Right atrium auricular region (tissue), 2 donors: ENCODE measurements around the gene PARG. TPM values are rescaled to one million over a fixed set of nuclear protein-coding genes. Genes with fewer than 3 reads are reported as not detected.
"Not testable (repeated sequence)": the region's sequence is repeated elsewhere in the genome, so short reads cannot be mapped to it uniquely, and the experiment has no call there.

ENCODE experiments used
- DNase-seq: peaks from one replicate; pipeline ENCODE4 v3.0.0-alpha.2; 2019; ENCODE audit warnings: low spot score
- H3K27ac ChIP-seq, 2 donors: fragments of 200-600 bp; sonication (generic); 1 replicate in 1 of 2; 2 replicates in 1 of 2; pipeline ENCODE4 v1.5.1; 2016 to 2019
- H3K27me3 ChIP-seq, 2 donors: fragments of 200-600 bp; sonication (generic); one replicate each; pipeline versions ENCODE4 v1.5.1 to v1.6.0; 2017 to 2019
- H3K36me3 ChIP-seq: fragments of 200-600 bp; sonication (generic); one replicate; pipeline ENCODE4 v1.5.1; 2016
- H3K4me1 ChIP-seq, 2 donors: fragments of 200-600 bp; sonication (generic); one replicate each; pipeline versions ENCODE4 v1.5.1 to v1.6.0; 2017 to 2019
- H3K4me3 ChIP-seq, 2 donors: fragments of 200-600 bp; sonication (generic); 1 replicate in 1 of 2; 2 replicates in 1 of 2; pipeline ENCODE4 v1.5.1; 2017 to 2019; ENCODE audit warnings: mild to moderate bottlenecking in 1 of 2, moderate library complexity in 1 of 2
- H3K9me3 ChIP-seq, 2 donors: fragments of 200-600 bp; sonication (generic); one replicate each; pipeline ENCODE4 v1.5.1; 2019
- total RNA-seq, 2 donors: library from RNA; depleted of rRNA; stranded (reverse); fragments of >200 nt; gene quantifications; one replicate each; pipeline ENCODE4 v1.1.0, GENCODE V29; 2016

The PARG gene
- total RNA-seq, 2 donors from 2014 or later: 16.0 to 19.5 TPM

DNA sequence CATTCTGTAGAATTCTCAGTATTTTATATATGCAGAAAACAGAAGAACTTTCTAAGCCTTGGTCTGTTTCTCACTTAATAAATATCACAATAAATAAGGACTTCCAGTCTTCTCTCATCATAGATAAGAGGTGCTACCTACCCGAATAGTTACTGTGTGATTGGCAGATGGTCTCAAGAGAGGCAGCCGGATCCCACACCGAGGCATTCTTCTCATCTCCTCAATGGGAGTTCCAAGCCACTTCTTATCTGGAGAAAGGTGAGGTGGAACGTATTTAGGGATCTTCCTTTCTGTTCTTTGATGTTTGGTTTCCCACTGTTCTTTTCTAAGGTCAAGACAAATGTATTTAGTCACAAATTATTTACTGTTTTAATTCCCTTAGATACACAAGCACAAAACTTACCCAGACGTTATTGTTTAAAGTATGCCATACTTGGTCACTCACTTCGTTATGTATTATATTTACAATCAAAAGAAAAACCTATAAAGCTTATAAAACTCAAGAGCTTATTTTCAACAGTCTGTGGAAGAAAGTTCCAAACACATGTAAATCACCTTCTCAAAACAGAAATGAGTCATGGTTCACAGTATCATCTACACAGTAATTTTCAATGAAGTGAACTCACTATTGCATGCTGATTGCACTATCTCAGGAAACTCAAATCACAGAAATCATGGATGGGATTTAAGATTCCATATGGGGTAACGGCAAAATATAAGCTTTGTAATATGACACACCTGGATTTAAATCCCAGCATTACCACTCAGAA is 9.7 kb downstream of the PARG start:
- not testable (repeated sequence) for H3K36me3 ChIP-seq, H3K4me1 ChIP-seq, DNase-seq, H3K4me3 ChIP-seq, H3K27me3 ChIP-seq, H3K9me3 ChIP-seq, H3K27ac ChIP-seq

DNA sequence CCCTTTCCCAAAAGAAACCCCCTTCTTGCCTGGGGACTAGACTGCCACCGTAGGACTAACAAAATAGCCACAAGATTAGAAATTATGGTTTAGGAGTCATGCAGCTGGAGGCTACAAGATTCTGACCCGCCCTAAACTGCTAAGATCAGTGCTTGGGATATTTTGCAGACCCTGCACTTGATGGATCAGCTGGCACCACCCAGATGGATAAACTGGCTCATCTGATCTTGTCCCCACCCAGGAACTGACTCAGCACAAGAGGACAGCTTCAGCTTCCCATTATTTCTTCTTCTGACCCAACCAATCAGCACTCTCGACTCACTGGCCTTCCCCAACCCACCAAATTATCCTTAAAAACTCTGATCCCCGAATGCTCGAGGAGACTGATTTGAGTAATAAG is 10.6 kb downstream of the PARG start:
- not testable (repeated sequence) for H3K9me3 ChIP-seq, DNase-seq, H3K27ac ChIP-seq, H3K4me1 ChIP-seq, H3K4me3 ChIP-seq, H3K36me3 ChIP-seq, H3K27me3 ChIP-seq

DNA sequence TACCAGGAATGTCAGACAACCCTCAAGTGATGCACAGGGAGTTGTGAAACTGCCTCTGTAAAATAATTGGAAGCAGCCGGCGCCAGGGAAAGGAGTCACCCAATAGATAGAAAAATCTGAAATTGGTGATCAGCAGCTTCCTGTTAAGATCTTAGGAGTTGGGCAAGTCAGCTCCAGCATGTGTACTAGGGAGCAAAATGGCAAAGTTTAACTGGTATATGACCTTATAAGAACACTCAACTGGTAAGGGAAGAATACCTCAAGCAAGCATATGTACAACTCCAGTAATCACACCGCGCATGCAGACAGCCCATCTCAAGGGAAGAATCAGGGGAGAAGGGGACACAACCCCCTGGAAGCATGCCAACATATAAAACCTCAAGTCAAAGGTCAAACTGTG is 18.3 kb downstream of the PARG start:
- H3K4me1 ChIP-seq, H3K9me3 ChIP-seq, H3K4me3 ChIP-seq, H3K27me3 ChIP-seq, DNase-seq, H3K27ac ChIP-seq, H3K36me3 ChIP-seq: not testable (repeated sequence)

DNA sequence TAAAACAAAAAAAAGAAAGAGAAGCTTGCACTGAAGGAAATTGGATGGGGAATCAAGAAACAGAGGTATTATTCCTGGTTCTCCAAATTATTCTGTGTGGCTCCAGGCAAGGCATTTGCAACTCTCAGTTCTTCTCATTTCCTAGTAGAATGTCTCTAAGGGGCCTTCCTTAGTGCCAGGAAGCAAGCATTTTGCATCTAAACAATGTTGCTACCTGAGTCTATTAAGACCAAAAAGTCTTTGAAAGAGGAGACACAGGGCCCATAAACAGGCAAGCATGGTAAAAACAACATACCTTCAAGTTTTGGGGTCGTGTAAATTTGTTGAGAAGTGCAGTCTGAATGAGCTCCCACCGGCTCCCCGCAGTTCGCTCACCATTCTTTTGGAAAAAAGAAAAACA is 19.8 kb downstream of the PARG start:
- H3K36me3 ChIP-seq, H3K27me3 ChIP-seq, H3K4me3 ChIP-seq, H3K27ac ChIP-seq, H3K9me3 ChIP-seq, H3K4me1 ChIP-seq, DNase-seq: not testable (repeated sequence)

DNA sequence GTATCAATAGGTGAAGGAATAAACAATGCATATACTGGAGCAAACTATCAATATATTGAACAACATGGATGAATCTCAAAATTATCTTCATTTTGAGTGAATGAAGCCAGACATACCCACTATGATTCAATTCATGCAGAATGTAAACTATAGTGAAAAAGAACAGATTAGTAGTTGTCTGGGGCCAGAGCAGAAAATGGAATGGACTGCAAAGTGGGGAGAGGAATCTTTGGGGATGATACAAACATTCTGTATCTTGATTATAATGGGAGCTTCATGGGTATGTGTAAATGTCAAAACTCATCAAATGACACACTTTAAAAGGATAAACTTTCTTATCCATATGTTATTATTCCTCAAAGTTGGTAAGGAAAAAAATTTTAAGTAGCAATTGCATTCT is 23.9 kb downstream of the PARG start:
- not testable (repeated sequence) for H3K27me3 ChIP-seq, H3K36me3 ChIP-seq, DNase-seq

DNA sequence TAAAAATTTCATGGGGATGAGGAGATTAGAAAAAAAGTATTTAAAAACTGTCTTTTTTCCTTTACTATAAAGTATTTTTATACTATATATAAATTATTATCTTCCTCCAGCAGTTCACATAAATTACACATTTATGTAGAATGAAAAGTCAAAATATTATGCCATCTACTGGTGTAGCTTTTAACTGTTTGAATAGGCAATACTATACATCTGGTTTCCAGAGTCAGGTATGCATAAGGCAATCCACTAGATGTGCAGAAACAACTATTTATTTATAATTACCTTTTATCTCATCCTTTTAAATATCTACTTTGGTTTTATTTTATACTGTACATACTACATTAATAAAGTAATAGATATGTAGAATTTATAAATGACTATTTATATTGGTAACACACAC is 25.4 kb downstream of the PARG start:
- H3K27ac ChIP-seq, DNase-seq, H3K9me3 ChIP-seq, H3K27me3 ChIP-seq, H3K4me3 ChIP-seq, H3K4me1 ChIP-seq, H3K36me3 ChIP-seq: not testable (repeated sequence)

More for the DNA sequence above, 23.9 kb downstream of the PARG start:
- H3K27ac ChIP-seq, H3K4me1 ChIP-seq, H3K9me3 ChIP-seq, H3K4me3 ChIP-seq: not testable (repeated sequence)

DNA sequence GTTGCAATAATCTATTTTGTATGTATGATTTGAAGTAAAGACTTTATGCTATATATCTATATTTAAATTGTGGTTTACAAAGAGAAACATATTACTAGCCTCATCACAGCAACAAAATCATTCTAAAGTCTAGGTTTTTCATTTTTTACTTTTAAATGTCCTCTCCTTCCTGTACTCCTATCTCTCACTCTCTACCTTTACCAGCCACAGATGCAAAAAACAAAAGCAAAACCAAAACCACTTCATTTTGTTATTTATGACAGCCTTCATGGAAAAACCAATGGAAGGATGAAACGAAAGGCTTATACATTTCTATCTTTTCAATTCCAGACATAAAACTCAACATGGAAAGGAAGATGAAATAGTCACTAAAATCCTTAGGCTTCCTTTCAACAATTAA is 31.5 kb downstream of the PARG start:
- H3K4me3 ChIP-seq, DNase-seq, H3K9me3 ChIP-seq, H3K27ac ChIP-seq, H3K4me1 ChIP-seq, H3K27me3 ChIP-seq, H3K36me3 ChIP-seq: not testable (repeated sequence)

DNA sequence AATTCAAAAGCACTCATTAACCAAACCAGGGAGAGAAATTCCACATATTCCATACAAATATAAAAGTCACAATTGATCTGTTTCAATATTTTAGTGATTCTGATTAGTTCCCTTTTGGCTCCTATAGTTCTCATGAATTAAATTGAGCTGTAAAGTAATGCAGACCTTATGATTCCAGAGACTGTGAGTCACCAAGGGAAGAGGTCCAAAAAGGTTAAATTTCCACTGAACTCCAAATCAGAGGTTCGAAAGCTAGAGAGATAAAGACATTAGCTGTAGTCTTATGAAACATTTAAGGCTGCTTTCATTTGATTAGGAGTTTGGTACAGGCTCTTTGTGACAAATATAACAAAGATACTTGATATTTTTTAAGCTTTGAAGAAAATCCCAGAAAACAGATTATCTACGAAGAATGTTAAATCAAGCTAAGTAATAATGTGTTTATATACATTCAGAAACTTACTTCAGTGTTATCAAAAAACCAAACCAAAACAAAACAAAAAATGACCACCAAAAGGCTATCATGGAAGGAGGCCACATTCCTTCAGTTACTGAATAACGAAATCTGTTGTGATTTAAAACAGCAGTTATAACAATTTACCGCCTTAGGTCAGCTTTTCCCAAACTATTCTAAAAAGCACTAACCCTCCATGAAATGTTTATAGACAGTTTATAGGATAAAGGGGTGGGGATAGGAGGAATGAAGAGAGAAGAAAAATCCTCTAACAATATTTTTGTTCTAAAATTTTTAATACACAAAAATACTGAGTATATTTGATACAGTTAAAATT is 33.3 kb downstream of the PARG start:
- H3K27ac ChIP-seq, H3K9me3 ChIP-seq, H3K4me3 ChIP-seq, H3K36me3 ChIP-seq, H3K4me1 ChIP-seq, H3K27me3 ChIP-seq, DNase-seq: not testable (repeated sequence)

DNA sequence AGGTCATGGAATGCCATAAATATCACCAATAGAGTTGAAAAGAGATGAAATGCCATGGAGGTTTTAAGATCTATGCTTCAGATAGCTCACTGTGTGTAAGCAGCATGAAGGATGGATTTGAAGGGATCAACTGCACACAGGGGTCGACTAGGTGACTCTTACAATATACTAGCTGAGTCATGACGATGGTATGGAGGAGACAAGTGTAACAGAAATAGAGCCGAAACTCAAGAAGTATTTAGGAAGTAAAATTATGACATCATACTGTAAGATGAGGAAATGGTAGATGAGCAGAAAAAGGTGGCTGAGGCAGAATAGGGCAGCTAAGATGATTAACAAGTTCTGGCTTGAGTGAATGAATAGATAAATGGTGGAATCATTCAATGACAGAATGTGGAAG is 38.0 kb downstream of the PARG start:
- DNase-seq, H3K4me3 ChIP-seq, H3K4me1 ChIP-seq, H3K9me3 ChIP-seq, H3K27me3 ChIP-seq, H3K36me3 ChIP-seq, H3K27ac ChIP-seq: not testable (repeated sequence)

DNA sequence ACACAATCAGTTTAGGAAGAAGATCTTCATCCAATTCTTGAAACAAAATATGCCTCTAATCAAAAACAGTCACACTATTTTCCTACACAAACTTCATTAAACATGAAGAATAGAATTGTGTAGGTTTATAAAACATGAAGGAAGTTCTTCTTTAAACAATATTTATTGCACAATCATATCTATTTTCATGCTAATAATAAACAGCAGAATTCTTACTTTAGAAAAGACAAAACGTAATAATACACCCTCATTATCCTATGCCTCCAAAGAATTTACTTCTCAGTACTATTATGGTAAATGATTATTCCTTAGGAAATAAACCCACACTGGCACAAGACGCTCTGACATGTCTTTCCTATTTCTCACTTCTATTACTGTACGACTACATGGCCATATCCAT is 41.4 kb downstream of the PARG start:
- not testable (repeated sequence) for H3K9me3 ChIP-seq, H3K27ac ChIP-seq

DNA sequence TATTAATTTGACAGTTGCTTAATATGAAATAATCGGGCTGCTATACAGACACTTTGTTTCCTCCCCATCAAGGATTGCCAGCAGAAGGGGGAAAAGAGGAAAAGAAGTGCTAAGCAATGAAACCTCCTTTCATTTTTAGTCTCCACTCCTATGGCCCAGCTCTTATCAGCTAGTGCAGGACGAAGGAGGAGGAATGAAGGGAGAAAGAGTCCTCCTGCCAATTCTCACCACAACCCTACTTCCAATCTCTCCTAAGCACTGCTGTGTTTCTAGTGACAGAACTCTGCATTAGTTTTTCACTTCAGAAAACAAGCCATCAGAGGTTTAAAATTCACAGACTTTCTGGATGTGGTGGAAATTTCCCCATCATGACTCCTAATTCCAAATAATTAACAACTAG is 41.8 kb downstream of the PARG start:
- H3K36me3 ChIP-seq, H3K9me3 ChIP-seq, H3K27ac ChIP-seq, H3K27me3 ChIP-seq, H3K4me1 ChIP-seq, DNase-seq, H3K4me3 ChIP-seq: not testable (repeated sequence)

More for the DNA sequence above, 41.4 kb downstream of the PARG start:
- not testable (repeated sequence) for H3K4me3 ChIP-seq, H3K36me3 ChIP-seq, DNase-seq, H3K4me1 ChIP-seq, H3K27me3 ChIP-seq

DNA sequence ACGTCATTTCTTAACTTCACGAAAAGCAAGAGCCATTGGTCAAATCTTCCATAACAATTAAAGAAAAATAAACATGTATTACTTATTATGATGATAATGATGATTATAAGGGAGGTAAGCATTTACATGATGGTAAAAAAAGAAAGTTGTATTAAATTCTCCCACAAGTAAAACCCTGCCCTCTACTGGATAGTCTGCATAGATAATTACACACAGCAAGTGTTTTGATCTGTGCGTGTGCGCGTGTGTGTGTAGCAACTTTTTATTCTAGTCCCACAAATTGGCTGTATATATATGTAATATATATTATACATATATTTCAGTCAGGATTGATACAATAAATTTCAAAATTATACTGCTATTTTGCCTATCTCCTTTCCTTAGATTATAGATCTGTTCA is 51.8 kb downstream of the PARG start:
- not testable (repeated sequence) for DNase-seq, H3K4me1 ChIP-seq, H3K4me3 ChIP-seq, H3K27me3 ChIP-seq, H3K27ac ChIP-seq, H3K9me3 ChIP-seq, H3K36me3 ChIP-seq

DNA sequence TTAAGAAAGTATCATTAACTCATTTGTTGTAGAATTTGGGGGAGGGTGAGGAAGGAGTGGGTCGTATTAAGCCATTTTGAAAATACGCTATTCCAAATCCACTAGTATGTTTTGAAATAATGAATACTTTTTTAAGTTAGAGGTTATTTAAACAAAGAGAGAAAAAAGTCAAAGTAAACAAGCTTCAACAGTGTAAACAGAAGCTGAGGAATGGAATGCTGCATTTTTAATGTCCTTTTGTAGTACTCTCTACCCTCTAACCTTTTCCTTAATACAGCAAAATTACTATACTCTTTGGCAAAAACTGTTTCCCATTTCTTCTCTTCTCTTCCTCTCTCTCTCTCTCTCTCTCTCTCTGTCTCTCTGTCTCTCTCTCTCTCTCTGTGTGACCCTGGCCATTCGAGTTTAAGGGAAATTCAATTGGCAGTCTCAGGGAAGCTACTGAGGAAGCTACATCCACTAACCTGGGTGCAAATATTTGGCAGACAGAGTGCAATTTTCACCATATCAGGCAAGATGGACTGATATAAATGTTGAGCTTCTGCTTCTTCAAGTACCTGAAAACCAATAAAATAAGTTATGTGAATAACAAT is 57.0 kb downstream of the PARG start:
- not testable (repeated sequence) for H3K27ac ChIP-seq, H3K9me3 ChIP-seq, H3K4me1 ChIP-seq, DNase-seq, H3K27me3 ChIP-seq, H3K4me3 ChIP-seq, H3K36me3 ChIP-seq

DNA sequence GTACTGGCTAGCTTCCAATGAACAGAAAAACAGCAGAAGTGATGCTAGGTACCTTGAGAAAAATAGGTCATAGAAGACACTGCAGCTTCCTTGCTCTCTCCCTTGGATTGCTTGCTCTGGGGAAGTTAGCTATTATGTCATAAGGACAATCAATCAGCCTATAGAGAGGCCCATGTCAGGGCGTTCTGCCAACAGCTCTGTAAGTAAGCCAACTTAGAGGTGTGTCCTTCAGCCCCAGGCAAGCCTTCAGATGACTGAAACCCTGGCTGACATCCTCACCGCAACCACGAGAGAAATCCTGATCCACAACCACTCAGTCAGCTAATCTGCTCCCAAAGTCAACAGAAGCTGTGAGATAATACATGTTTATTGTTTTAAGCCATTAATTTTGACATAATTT is 58.0 kb downstream of the PARG start:
- not testable (repeated sequence) for H3K27me3 ChIP-seq, H3K27ac ChIP-seq, DNase-seq, H3K9me3 ChIP-seq, H3K4me1 ChIP-seq, H3K36me3 ChIP-seq, H3K4me3 ChIP-seq

DNA sequence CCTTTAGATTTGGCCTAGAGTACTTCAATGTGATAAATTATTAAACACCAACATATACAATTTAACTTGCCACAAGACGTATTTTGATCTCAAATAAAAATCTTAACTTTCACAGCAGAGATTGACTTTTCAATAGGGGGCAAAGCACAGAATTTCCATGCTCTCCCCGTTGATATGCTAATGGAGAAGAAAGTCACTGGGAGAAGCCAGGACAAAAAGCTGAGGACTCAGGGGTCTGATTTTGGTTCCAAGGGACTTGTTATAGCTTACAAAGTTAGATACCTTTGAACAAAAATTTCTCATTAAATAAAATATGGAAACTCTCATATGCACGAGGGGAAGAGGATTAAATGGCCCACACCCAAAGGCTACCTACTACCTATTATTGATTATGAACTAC is 59.5 kb downstream of the PARG start:
- H3K27me3 ChIP-seq, H3K9me3 ChIP-seq, DNase-seq, H3K36me3 ChIP-seq, H3K27ac ChIP-seq, H3K4me1 ChIP-seq, H3K4me3 ChIP-seq: not testable (repeated sequence)
